NCI-H526 treated with DMSO at 0.1 percent for 48 hours (cell line): Measurements from ENCODE around the gene BTBD7.

Source experiments
- DNase-seq: peaks from one replicate; lab custom pipeline; 2025; lab: John Stamatoyannopoulos, UW

BTBD7 gene

DNA sequence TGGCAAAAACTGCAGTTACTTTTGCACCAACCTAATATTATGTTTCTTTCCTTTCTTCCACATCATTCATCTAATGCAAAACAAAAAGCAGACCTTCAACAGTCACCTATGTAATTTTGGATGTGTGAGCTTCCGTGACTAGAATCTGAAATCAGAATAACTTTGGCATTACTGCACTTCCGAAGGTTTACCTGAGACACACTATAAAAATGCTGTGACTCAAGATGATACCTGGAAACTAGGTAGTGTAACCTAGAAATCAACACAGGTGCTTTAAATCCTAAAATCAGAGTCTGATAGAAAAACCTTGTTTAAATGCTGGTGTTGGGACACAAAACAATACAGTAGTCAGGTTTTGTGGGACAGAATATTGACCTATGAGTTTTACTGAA lies 2.2 kb downstream of the BTBD7 start:
- DNase-seq = no peak

DNA sequence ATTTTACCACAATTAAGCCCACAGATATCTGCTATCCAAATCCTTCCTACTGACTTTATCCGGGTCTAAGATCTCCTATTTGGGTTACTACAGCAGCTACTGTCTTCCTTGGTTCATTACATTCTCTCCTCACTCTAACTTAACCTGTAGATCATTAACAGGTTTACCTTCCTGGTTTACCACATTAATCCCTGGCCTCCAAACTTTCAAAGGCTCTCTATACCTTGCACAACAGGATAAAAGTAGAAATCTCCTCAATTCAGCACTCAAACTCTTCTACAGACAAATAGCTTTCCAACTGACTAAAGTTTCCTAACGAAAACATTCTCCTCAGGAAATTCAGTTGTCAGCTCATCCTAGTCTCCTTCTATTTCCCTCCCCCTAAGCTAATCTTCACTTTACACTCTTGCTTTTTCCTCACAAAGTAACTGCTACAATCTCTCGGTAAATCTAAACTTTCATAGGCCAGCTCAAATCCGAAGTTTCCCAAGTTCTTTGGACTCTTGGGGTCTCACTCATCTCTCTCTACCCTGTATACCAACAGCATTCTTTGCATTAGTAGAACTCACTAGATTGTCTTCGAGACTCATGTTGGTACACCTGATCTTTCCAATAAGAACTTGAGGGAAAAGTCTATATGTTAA lies 2.7 kb downstream of the BTBD7 start:
- DNase-seq = no peak

DNA sequence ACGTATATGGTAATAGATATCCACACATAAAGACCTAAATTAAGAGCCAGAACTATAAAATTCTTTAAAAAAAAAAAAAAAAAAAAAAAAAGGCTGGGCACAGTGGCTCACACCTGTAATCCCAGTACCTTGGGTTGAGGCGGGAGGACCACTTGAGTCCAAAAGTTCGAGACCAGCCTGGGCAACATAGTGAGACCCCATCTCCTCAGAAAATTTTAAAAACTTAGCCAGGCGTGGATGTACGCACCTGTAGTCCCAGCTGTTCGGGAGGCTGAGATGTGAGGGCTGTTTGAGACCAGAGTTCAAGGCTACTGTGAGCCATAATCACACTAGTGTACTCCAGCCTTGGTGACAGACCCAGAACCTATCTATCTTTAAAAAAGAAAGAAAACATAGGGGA lies 4.3 kb downstream of the BTBD7 start:
- DNase-seq = no peak

DNA sequence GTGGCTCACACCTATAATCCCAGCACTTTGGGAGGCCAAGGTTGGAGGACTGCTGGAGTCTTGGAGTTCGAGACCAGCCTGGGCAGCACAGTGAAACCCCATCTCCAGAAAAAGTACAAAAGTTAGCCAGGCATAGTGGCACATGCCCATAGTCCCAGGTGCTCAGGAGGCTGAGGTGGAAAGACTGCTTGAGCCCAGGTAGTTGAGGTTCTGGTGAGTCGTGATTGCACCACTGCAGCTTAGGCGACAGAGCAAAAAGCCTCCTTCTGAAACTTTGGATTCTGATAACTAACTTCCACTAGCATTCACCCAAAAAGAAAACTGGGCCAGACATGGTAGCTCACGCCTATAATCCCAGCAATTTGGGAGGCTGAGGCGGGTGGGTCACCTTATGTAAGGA lies 6.6 kb downstream of the BTBD7 start:
- no peak for DNase-seq

DNA sequence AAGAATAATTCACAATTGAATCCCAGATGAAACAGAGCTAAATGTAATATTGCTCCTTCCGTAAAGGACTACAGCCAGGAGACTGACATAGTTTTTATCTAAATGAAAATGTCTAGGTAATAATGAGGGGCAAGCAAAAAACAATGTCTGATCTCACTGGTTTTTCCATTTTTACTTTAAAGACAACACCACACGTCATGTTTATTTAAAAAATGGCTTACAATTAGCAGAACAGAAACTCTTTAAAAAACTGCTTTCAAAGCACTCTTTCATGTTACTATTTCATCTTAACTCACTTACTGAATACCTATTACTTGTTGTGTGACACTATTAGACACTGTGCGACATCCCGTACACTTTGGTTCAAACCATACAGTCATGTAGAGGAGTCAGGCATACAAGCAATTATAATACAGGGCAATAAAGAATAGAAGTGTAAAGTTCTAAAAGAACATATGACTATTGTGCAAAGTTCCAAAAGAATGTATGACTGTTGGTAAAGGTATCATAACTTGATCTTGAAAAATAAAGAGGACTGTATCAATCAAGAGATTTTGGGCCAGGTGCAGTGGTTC lies 9.1 kb downstream of the BTBD7 start:
- DNase-seq = no peak

DNA sequence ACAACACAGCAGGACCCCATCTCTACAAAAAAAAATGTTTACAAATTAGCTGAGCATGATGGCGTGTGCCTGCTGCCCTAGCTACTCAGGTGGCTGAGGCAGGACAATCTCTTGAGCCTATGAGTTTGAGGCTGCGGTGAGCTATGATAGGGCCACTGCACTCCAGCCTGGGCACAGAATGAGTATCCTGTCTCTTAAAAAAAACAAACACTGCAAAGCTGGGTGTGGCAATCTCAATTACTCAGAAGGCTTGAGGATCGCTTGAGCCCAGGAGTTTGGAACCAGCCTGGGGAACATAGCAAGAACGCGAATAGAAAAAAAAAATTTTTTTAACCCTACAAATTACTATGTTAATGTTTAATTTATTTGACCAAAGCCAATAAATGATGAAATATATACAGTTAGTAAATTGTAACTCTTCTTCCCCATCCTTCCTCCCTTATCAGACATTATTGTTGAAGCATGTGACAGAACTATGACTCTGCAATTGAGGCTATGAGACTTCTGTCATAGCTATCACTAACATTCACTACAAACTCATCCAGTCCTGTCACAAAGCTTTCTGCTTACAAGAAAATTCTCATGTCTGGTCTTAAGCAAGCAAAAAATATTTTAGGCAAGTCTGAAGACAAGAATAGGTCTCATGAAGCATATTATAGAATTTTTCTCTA lies 9.8 kb downstream of the BTBD7 start:
- DNase-seq = no peak

DNA sequence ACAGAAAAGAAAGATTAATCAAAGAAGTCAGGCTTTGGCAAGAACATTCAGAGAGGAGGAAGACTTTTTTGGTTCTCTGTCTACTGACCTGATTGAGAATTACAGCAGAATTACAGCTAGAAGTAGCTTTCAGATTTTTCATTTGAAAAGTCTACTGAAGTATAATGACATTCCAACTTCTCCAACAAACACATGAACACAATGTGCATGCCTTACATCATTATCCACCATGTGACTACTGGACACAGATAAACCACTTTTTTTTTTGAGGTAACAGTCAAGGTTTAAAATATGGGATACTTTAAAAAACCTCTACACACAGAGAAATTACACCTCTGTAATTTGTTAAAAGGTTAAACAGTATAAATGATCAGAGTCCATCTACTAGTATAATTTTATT lies 12.3 kb downstream of the BTBD7 start:
- DNase-seq = no peak

DNA sequence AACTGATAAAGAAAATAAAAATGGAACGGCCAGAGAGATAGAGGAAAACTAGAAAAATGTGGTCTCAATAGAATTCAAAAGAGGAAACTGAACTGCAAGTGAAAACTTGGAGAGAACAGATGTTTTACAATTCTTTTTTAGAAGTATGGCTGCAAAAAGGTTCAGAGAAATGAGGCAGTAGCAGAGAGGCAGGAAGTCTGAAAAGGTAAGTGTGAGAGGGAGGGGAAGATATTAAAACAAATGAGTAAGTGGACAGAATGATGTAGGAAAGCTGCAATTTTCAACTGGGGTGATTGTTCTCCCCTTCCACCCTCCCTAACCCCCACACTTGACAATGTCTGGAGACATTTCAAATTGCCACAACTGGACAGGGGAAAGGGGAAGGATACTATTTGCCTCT lies 12.9 kb downstream of the BTBD7 start:
- no peak for DNase-seq

DNA sequence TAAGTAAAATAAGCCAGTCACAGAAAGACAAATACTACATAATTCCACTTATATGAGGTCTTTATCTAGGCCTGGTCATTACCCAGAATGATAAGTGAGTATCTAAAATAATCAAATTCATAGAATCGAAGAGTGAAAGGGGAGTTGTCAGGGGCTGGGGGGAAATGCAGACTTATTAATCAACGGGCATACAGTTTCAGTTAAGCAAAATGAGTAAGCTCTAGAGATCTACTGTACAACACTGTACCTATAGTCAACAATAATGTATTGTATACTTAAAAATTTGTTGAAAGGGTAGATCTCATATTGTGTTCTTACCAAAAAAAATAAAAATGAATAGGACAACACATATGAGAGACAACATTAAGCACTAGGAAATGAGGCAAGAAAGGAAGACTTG lies 13.3 kb downstream of the BTBD7 start:
- DNase-seq = no peak

DNA sequence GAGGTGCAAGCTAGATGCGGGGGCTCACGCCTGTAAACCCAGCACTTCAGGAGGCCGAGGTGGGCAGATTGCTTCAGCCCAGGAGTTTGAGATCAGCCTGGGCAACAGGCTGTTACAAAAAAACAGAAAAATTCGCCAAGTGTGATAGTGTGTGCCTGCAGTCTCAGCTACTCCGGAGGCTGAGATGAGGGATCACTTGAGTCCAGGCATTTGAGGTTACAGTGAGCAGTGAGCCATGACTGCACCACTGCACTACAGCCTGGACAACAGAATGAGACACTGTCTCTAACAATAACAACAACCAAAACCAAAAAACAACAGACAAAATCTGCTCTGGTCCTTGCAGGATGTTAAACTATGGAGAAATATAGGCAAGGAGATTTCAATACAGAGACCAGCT lies 13.9 kb downstream of the BTBD7 start:
- no peak for DNase-seq

DNA sequence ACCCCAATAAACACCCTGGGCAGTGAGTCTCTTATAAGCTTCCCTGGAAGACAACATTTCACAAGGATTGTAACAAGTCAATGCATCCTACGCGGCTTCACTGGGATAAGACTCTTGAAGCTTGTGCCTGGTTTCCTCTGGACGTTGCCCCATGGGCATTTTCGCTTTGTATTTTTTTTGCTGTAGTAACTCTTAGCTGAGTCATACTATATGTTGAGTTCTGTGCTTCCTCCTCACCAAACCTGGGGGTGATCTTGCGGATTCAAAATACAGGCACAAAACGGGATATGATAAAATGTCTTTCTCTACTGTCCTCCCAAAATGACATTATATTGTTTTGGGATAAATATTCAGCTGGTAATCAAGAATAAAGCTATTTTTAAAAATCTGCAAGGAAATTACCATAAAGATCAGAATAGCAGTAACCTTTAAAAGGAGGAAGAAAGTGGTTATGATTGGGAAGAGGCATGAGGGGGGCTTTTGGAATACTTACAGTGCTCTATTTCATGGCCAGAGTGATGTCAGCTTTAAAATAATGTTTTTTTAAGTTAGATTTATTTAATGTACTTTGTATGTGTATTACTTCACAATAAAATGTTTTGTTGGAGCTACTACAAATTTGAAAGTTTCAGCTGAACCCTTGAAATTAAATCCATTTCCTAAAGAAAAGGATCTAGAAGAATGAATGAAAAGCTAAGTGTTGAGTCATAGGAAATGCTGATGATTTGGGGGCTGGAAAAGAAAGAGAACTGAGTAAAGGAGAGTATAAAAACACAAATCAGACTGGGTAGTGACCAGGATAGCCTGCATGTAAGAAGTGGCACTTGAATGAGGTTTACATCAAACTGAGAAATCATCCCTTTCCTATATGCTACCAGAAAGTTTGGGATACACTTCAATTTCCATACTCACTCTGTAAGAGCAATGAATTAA lies 14.7 kb downstream of the BTBD7 start:
- no peak for DNase-seq

DNA sequence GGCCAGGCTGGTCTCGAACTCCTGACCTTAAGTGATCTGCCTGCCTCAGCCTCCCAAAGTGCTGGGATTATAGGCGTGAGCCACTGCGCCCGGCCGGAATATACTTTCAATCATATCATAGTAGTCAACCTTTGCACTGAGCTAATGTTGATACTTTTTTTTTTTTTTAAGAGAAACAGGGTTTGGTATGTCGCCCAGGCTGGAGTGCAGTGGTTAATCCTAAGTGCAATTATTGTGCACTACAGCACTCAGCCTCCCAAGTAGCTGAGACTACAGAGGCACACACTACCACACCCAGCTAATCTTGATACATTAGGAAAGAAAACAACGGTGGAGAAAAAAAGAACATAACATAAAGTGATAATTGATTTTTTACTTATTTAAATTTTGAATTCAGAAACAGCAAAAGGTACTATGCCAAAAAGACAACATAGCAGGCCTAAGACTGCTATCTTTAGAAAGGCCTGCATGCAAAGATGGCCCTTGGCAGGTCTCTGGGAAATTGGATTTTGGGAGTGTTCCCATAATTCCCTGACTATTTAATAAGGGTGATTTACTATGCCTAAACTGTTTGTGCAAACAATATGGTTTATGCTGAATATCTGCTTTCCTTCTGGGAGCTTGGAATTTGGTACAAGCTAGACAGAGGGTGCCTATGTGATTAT lies 15.5 kb downstream of the BTBD7 start:
- DNase-seq = no peak

DNA sequence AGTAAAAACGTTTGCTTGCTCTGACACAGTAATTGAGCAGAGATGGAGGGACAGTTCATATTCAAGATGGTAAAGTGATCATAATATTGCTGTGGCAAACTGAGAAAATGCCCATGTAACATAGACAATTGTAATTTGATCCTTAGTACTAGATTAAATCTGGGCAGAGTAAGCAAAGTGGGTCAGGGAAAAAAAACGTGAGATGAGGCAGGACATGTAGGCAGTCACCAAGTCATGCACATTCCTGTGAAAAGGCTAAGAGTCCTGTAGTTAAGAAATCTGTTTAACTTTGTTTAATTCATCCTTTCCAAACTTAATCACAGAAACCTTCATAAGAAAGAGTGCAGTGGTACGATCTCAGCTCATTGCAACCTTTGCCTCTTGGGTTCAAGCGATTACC lies 16.1 kb downstream of the BTBD7 start:
- DNase-seq = no peak

DNA sequence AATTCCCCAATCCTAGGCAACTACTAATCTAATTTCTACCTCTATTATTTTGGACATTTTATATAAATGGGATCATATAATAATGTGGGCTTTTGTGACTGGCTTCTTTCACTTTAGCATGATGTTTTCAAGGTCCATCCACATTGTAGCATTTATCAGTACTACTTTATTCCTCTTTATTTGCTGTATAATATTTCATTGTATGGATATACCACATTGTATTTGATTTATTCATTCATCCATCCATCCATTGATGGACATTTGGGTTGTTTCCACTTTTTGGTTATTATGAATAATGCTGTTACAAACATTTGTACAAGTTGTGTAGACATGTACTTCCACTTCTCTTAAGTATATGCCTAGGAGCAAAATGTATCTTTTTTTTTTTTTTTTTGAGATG lies 17.3 kb downstream of the BTBD7 start:
- DNase-seq = no peak

DNA sequence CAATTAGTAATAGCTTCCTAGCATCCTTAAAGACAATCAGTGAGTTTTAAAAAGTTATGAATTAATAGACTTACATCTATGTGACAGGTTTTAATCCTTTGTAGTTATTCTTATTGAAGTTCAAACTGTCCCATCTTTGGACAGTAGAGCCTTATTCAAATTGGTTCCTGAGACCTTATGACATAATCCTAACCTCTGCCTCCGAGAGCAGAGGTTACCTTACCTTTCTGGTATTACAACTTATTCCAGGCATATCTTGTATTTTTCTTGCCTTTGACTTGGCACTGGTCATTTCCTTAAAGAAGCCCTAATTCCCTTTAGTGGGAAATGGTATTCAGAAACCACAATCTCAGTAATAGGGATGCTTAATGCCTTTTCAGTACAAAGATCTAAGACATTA lies 21.8 kb downstream of the BTBD7 start:
- no peak for DNase-seq

DNA sequence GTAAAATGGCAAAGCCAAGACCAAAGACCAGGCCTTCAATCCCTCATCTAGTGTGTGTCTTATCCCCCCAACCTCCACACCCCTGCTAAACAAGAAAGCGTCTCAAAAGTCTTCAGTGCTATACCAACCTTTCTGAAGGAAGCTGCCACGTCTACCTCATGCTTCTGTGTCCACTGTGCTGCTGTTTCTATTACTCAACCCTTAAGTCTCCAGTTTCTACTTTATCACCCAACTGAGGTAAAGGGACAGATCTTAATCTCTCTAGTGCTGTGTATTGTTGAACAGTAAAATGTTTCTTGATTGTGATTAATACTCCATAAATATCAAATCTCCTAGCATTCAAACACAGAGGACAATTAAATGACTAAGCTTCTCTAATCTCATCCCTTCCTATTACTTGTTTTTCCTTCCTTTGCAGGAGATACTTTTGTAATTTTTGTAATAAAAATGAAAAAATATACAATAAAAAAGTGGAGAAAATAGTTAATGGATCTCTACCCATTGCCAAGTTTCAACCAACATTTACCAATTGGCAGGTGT lies 23.3 kb downstream of the BTBD7 start:
- DNase-seq = no peak

DNA sequence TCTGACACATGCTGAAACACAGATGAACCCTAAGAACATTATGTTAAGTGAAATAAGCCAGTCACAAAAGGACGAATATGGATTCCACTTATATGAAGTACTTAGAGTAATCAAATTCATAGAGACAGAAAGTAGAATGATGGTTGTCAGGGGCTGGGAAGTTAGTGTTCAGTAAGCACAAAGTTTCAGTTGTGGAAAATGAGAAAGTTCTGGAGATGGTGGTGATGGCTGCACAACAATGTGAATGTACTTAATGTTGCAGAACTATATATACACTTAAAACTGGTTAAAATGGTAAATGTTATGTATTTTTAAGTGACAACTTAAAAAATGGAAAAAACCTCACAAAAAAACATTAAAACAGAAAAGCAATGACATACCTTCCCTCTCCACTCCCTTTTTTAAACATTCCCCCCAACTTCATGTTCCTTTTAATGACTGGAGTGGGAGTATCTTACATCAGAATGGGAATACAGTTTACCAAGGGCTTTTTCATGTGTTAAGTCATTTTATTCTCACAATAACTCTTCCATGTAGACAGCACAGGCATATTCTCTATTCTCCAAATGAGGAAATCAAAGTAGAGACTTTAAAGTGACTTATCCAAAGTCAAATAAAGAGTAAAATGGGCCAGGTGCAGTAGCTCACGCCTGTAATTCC lies 24.0 kb downstream of the BTBD7 start:
- no peak for DNase-seq

DNA sequence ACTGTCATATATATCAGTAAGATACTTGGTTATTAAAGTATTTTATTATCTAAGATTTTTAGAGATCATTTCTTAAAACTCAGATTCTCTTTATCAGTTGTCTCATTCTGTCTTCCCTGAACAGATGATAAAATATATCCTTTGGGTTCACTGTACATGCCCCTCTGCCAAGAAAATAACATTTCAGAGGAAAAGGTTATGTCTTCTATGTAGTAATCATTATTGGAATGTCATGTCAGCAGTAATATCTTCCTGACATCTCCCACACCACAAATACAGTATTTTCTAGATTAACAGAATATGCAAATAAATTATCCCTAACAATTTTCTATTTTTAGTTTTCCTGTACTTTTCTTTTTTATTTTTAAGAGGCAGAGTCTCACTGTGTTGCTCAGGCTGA lies 26.0 kb downstream of the BTBD7 start:
- no peak for DNase-seq

DNA sequence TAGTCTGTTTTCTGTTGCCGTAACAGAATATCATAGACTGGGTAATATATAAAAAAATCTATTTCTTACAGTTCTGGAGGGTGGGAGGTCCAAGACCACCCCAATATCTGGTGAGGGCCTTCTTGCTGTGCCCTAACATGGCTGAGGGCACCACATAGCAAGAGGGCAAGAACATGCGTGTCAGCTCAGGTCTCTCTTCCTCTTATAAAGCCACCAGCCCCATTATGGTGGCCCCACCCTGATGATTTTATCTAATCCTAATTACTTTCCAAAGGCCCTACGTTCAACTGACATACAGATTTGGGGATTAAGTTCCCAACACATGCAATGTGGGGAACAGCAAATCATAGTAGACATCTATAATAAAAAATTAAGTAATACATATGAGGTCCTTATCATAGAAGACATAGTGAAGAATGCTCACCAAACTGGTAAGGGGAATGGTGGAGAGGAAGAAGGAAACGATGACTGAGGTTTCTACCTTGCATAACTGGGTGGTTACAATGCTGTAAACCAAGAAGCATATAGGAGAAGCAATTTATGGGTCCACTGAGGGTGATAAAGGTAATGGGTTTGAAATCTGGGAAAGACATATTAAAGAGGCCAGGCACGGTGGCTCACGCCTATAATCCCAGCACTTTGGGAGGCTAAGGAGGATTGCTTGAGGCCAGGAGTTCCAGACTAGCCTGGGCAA lies 27.0 kb downstream of the BTBD7 start:
- no peak for DNase-seq

DNA sequence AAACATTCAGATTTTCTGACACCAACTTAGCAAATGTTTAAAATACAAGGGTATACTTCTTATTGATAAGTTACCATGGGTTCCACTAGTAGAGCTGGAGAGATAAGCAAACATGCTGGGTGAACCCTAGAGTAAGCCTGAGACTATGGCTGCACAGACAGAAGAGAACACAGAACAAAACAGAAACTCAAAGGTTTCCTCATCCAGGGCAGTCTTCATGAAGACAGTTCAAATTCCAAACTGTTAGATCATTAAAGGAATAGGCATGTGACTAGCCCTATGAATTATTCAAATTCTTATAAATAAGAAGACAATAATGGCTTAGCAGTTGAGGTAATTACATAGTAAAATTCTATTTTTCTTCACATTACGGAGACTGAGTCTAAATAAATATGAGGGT lies 28.1 kb downstream of the BTBD7 start:
- DNase-seq = no peak

DNA sequence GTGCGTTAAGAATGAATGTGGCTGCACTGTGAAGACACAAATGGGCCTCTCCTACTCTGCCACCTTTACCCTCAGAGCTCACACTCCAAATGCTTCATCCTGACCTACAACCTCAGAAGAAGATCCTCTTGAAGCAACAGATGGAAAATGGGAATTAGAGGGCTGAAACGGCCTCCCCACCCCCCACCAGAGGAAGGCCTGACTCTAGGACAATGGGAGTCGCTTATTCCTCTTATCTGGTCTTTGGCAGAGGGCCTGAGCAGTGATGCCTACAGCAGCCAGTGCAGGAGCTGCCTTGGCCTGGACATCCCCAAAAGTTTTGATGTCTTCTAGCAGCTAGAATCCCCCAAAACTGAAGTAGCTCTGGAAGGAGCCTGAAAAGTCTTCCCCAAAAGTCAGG lies 29.2 kb downstream of the BTBD7 start:
- DNase-seq = no peak
